ENCODE results near the gene SDK1.

DNA sequence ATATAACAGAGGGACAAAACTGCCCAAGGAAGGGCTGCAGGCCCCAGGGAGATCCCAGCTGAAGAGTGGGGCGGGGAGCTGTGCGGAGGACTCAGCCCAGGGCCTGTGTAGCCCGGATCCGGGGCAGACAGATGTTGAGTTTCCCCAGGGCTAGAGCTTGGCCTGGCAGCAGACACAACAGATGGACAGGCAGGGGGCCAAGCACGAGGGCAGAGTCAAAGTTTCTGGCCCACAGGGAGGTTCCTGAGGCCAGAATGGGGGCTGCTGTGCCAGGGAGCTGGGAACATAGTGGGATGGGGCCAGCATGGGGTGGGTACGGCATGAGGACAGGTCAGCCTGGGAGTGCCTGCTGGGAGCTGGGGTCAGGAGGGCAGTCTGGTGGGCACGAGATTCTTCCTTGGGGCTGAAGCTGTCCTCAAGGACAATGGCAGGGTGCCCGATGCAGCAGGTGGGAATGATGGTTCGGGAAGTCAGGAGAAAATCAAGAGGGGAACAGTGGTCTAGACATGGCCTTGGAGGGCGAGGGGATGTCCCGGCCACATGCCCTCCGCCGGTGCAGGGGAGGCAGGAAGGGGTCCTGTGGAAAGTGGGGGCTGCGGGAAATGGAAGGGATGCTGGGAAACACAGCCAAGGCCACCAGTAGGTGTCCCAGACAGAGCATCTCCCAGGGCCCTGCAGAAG, 862.0 kb downstream of the SDK1 start:
- TF ChIP-seq, protein P1, sequence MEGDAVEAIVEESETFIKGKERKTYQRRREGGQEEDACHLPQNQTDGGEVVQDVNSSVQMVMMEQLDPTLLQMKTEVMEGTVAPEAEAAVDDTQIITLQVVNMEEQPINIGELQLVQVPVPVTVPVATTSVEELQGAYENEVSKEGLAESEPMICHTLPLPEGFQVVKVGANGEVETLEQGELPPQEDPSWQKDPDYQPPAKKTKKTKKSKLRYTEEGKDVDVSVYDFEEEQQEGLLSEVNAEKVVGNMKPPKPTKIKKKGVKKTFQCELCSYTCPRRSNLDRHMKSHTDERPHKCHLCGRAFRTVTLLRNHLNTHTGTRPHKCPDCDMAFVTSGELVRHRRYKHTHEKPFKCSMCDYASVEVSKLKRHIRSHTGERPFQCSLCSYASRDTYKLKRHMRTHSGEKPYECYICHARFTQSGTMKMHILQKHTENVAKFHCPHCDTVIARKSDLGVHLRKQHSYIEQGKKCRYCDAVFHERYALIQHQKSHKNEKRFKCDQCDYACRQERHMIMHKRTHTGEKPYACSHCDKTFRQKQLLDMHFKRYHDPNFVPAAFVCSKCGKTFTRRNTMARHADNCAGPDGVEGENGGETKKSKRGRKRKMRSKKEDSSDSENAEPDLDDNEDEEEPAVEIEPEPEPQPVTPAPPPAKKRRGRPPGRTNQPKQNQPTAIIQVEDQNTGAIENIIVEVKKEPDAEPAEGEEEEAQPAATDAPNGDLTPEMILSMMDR (IDR thresholded peaks at IDR 0.05): no peak
- no peak for TF ChIP-seq POLR2A (IDR thresholded peaks at IDR 0.05)
